K562 (cell line): ENCODE measurements around the gene MEFV. TPM values are rescaled to one million over a fixed set of nuclear protein-coding genes. Genes with fewer than 3 reads are reported as not detected.

Source experiments
- CBX8 ChIP-seq: fragments of 200-600 bp; sonication (generic); IDR thresholded peaks from 2 replicates; pipeline ENCODE4 v1.6.1; 2012; ENCODE audit warnings: borderline replicate concordance, mixed run types, low read depth, mild to moderate bottlenecking, moderate library complexity, mixed read lengths, low read length, control low read depth, inconsistent platforms; ENCODE audit not compliant: poor library complexity, severe bottlenecking; ENCODE audit errors: extremely low read depth
- ESRRA ChIP-seq: fragments of 450-650 bp; IDR thresholded peaks from 2 replicates; pipeline ENCODE4 v1.6.1; 2014; ENCODE audit warnings: low read depth, mild to moderate bottlenecking, moderate library complexity, borderline replicate concordance
- LARP7 ChIP-seq: fragments of 450-650 bp; IDR thresholded peaks from 2 replicates; pipeline ENCODE4 v1.6.1; 2016
- PURB ChIP-seq: sonication (generic); formaldehyde crosslinking; IDR thresholded peaks from 2 replicates; pipeline ENCODE4 v1.9.0; 2021; ENCODE audit warnings: low read depth, mild to moderate bottlenecking, missing genetic modification reagents
- RERE ChIP-seq: sonication (generic); formaldehyde crosslinking; IDR thresholded peaks from 2 replicates; pipeline ENCODE4 v1.8.0; 2023; ENCODE audit warnings: missing genetic modification reagents, mild to moderate bottlenecking, borderline replicate concordance
- TCFL5 ChIP-seq: fragments of 250-450 bp; sonication (Bioruptor Pico); conservative IDR thresholded peaks from 2 replicates; pipeline ENCODE4 v1.6.1; 2021; ENCODE audit warnings: mild to moderate bottlenecking, moderate library complexity, matching md5 sums
- TRIM28 ChIP-seq: fragments of 450-650 bp; IDR thresholded peaks from 2 replicates; pipeline ENCODE4 v1.6.1; 2017
- ZBTB7A ChIP-seq: IDR thresholded peaks from 2 replicates; pipeline ENCODE4 v1.6.1; 2011; ENCODE audit warnings: low read depth, mild to moderate bottlenecking, low read length, moderate library complexity, borderline replicate concordance; ENCODE audit not compliant: control insufficient read depth
- ZNF592 ChIP-seq: fragments of 450-650 bp; IDR thresholded peaks from 2 replicates; pipeline ENCODE4 v1.6.1; 2017; ENCODE audit warnings: antibody characterized with exemption, mild to moderate bottlenecking
- ZNF740 ChIP-seq, 3 experiments: fragments of 200-800 bp in 1 of 3; sonication (Bioruptor generic) in 1 of 3; sonication (generic) in 1 of 3; formaldehyde crosslinking in 1 of 3; IDR thresholded peaks; 2 replicates each; pipeline versions ENCODE4 v1.6.1 to v1.8.0; 2016 to 2022; ENCODE audit warnings: mild to moderate bottlenecking in 2 of 3, missing compliant biosample characterization in 2 of 3, missing genetic modification characterization in 2 of 3, missing genetic modification reagents in 1 of 3
- ZZZ3 ChIP-seq: fragments of 450-650 bp; IDR thresholded peaks from 2 replicates; pipeline ENCODE4 v1.6.1; 2016; ENCODE audit warnings: antibody characterized with exemption, mild to moderate bottlenecking, moderate library complexity
- polyA plus RNA-seq, 8 experiments: library from polyadenylated mRNA; depleted of rRNA in 4 of 8; stranded (reverse) in 5 of 8; unstranded in 3 of 8; fragments of >200 nt; fragmentation: Nextera tagmentation in 2 of 8; fragmentation: Illumina TruSeq in 1 of 8; extraction: Ambion mirVana in 2 of 8; extraction: Trizol in 1 of 8; gene quantifications; 2 replicates each; pipeline versions ENCODE4 v1.2.1 to v1.2.3, GENCODE V29; 2011 to 2014; ENCODE audit warnings: inconsistent platforms in 1 of 8, missing spikeins in 1 of 8
- total RNA-seq, 7 experiments: library from RNA; depleted of rRNA in 6 of 7; stranded (reverse); fragments of >200 nt in 6 of 7; fragmentation: Illumina TruSeq in 2 of 7; extraction: Trizol in 2 of 7; gene quantifications; 2 replicates each; pipeline versions ENCODE4 v1.2.1 to v1.2.3, GENCODE V29; 2011 to 2021; ENCODE audit warnings: low replicate concordance in 1 of 7

MEFV gene
- total and polyA plus RNA-seq, 9 of the 15 experiments (the other 6 are each of a cell fraction or from before 2014, with no cell fraction given): 0.14 TPM; not detected in 8

- TF ChIP-seq ZNF592 (peak; percentile 65), RERE (CRISPR knock-in tag) (0 out of 2 replicates have a peak, but pooled peaks have one; percentile 90), TCFL5 (CRISPR knock-in tag) (no peak), CBX8 (no peak), LARP7 (no peak), ZNF740 (CRISPR knock-in tag; IDR thresholded peaks at IDR 0.05) (peak; percentile 64; the same call in 1 of the 2 replicates), ZNF740 (tag; IDR thresholded peaks at IDR 0.05) (no peak), ZZZ3 (no peak), TRIM28 (no peak), ZBTB7A (peak; percentile 67; the same call in 1 of the 2 replicates), ESRRA (peak; percentile 9; the same call in 1 of the 2 replicates), PURB (CRISPR knock-in tag) (no peak)
Measured at GRCh38 chr16:3305109-3306068, 49.0 kb upstream of the MEFV start, which contains the start of the genes TIGD7 and ZNF75A (continued).
